Activated CD8-positive, alpha-beta memory T cell treated with anti-CD3 and anti-CD28 coated beads, Interleukin-2, amount 50 U/mL, for 24 hours (primary cell): ENCODE data around the gene PRCC.
"Not testable (repeated sequence)": the region's sequence is repeated elsewhere in the genome, so short reads cannot be mapped to it uniquely, and the experiment has no call there.

ENCODE experiments used
- DNase-seq: peaks from one replicate; pipeline ENCODE4 v3.0.0-alpha.2; 2020; ENCODE audit errors: extremely low read depth

Gene PRCC

GRCh38 chr1:156765136-156765535, 2.2 kb upstream of the PRCC start:
- not testable (repeated sequence) for DNase-seq

- DNase-seq: no peak
Observed at GRCh38 chr1:156765666-156766065, 1.7 kb upstream of the PRCC start.

- DNase-seq: no peak
Observed at GRCh38 chr1:156766298-156767100, 836 bp upstream of the PRCC start.

- no peak for DNase-seq
Observed at GRCh38 chr1:156767879-156768604, 707 bp downstream of the PRCC start.

- no peak for DNase-seq
Observed at GRCh38 chr1:156768610-156769295, 1.4 kb downstream of the PRCC start.

GRCh38 chr1:156772222-156772621, 4.9 kb downstream of the PRCC start:
- DNase-seq: no peak

GRCh38 chr1:156772728-156773497, 5.6 kb downstream of the PRCC start:
- no peak for DNase-seq

GRCh38 chr1:156773607-156774006, 6.3 kb downstream of the PRCC start:
- DNase-seq: no peak

- no peak for DNase-seq
Observed at GRCh38 chr1:156775799-156776198, 8.5 kb downstream of the PRCC start.

- no peak for DNase-seq
Observed at GRCh38 chr1:156776942-156777341, 9.6 kb downstream of the PRCC start.

- no peak for DNase-seq
Observed at GRCh38 chr1:156777573-156777972, 10.2 kb downstream of the PRCC start.

GRCh38 chr1:156781585-156782186, 14.4 kb downstream of the PRCC start:
- DNase-seq: no peak

- no peak for DNase-seq
Observed at GRCh38 chr1:156785458-156785857, 18.1 kb downstream of the PRCC start.

- DNase-seq: no peak
Observed at GRCh38 chr1:156786640-156787039, 19.3 kb downstream of the PRCC start.

- DNase-seq: no peak
Observed at GRCh38 chr1:156788136-156788535, 20.8 kb downstream of the PRCC start.

GRCh38 chr1:156789621-156790318, 22.4 kb downstream of the PRCC start:
- DNase-seq: no peak

GRCh38 chr1:156794506-156795373, 27.4 kb downstream of the PRCC start:
- no peak for DNase-seq

GRCh38 chr1:156795374-156795733, 28.0 kb downstream of the PRCC start:
- no peak for DNase-seq

GRCh38 chr1:156795787-156796186, 28.5 kb downstream of the PRCC start:
- no peak for DNase-seq
